H1 (cell line): ENCODE results near the gene USP30. TPM values are rescaled to one million over a fixed set of nuclear protein-coding genes. Genes with fewer than 3 reads are reported as not detected.

Experiments
- CTCF ChIA-PET: fragments of 300-600 bp; sonication (Branson Sonifier 250); formaldehyde crosslinking; loops from one replicate; lab custom pipeline; 2021; ENCODE audit not compliant: partially characterized antibody; lab: Charles Lee
- POLR2A ChIA-PET: fragments of 300-600 bp; sonication (Branson Sonifier 250); formaldehyde crosslinking; loops from one replicate; lab custom pipeline; 2021; ENCODE audit warnings: inconsistent platforms; ENCODE audit not compliant: partially characterized antibody; lab: Charles Lee
- DNase-seq, 2 experiments: peaks; one replicate each; pipeline versions ENCODE4 v3.0.0 to v3.0.0-alpha.2; 2010 to 2022; ENCODE audit warnings: low spot score in 2 of 2, low read depth in 1 of 2, mixed read lengths in 1 of 2
- FAIRE-seq: peaks from 2 replicates; lab custom pipeline; 2011; peaks lifted over from hg19 to GRCh38; lab: Jason Lieb, UNC
- H2AFZ ChIP-seq: 2 replicates; pipeline ENCODE4 v1.8.1; 2012; ENCODE audit warnings: low read length, inconsistent platforms
- H2AK5ac ChIP-seq: 2 replicates; pipeline ENCODE4 v1.6.1; 2013; ENCODE audit warnings: low read depth, low read length
- H2BK120ac ChIP-seq: replicated peaks from 2 replicates; pipeline ENCODE3; 2013; ENCODE audit warnings: low read depth, low read length, inconsistent platforms
- H2BK12ac ChIP-seq: 2 replicates; pipeline ENCODE4 v1.6.1; 2013; ENCODE audit warnings: low read depth, low read length
- H2BK15ac ChIP-seq: 2 replicates; pipeline ENCODE4 v1.6.1; 2013; ENCODE audit warnings: low read length
- H2BK20ac ChIP-seq: 2 replicates; pipeline ENCODE4 v1.6.1; 2013; ENCODE audit warnings: low read length
- H2BK5ac ChIP-seq: 2 replicates; pipeline ENCODE4 v1.6.1; 2013; ENCODE audit warnings: low read depth, low read length
- H3K14ac ChIP-seq: 2 replicates; pipeline ENCODE4 v1.6.1; 2013; ENCODE audit warnings: inconsistent platforms; ENCODE audit not compliant: insufficient read length
- H3K18ac ChIP-seq: 2 replicates; pipeline ENCODE4 v1.6.1; 2013; ENCODE audit warnings: low read length; ENCODE audit errors: extremely low read depth
- H3K23ac ChIP-seq: 2 replicates; pipeline ENCODE4 v1.6.1; 2013; ENCODE audit warnings: inconsistent platforms; ENCODE audit not compliant: insufficient read length
- H3K23me2 ChIP-seq: 2 replicates; pipeline ENCODE4 v1.6.1; 2013; ENCODE audit warnings: low read depth, low read length
- H3K27ac ChIP-seq: 2 replicates; pipeline ENCODE4 v1.6.1; 2011; ENCODE audit warnings: low read depth, low read length, inconsistent platforms
- H3K27me3 ChIP-seq, 4 experiments: replicated peaks in 1 of 4; 1 replicate in 1 of 4; 2 replicates in 3 of 4; pipeline versions ENCODE4 v1.6.1 to v1.8.1; 2011 to 2013; ENCODE audit warnings: low read length in 3 of 4, mild to moderate bottlenecking in 3 of 4, inconsistent platforms in 2 of 4, mixed read lengths in 2 of 4, moderate library complexity in 1 of 4; ENCODE audit not compliant: control insufficient read depth in 3 of 4, insufficient read depth in 3 of 4; ENCODE audit errors: extremely low read depth in 1 of 4
- H3K36me3 ChIP-seq, 4 experiments: 2 replicates each; pipeline versions ENCODE4 v1.6.1 to v1.8.1; 2011 to 2013; ENCODE audit warnings: mild to moderate bottlenecking in 4 of 4, low read length in 3 of 4, moderate library complexity in 2 of 4, control low read depth in 1 of 4, inconsistent platforms in 1 of 4; ENCODE audit not compliant: insufficient read depth in 4 of 4, control insufficient read depth in 2 of 4
- H3K4ac ChIP-seq: replicated peaks from 2 replicates; pipeline ENCODE3; 2013; ENCODE audit warnings: low read length, low read depth, mixed read lengths, inconsistent platforms; ENCODE audit not compliant: insufficient read length
- H3K4me1 ChIP-seq, 4 experiments: replicated peaks in 1 of 4; 1 replicate in 1 of 4; 2 replicates in 3 of 4; pipeline versions ENCODE4 v1.6.1 to v1.8.1; 2011 to 2013; ENCODE audit warnings: low read length in 3 of 4, inconsistent platforms in 2 of 4, mixed read lengths in 1 of 4; ENCODE audit not compliant: insufficient read depth in 4 of 4, control insufficient read depth in 3 of 4
- H3K4me2 ChIP-seq, 2 experiments: 2 replicates each; pipeline versions ENCODE4 v1.6.1 to v1.8.1; 2011 to 2013; ENCODE audit warnings: low read depth in 2 of 2, low read length in 2 of 2, control low read depth in 1 of 2, inconsistent platforms in 1 of 2, mild to moderate bottlenecking in 1 of 2; ENCODE audit not compliant: insufficient read depth in 1 of 2
- H3K4me3 ChIP-seq, 4 experiments: fragments of 200-600, 300-600 bp in 1 of 4; sonication (generic), shearing (Covaris generic), sonication (Bioruptor Twin) in 1 of 4; 2 replicates each; pipeline versions ENCODE4 v1.5.1 to v1.8.1; 2011 to 2016; ENCODE audit warnings: low read length in 4 of 4, low read depth in 3 of 4, control low read depth in 2 of 4, inconsistent platforms in 2 of 4, mild to moderate bottlenecking in 2 of 4, mixed read lengths in 1 of 4, moderate library complexity in 1 of 4; ENCODE audit not compliant: insufficient read depth in 2 of 4; ENCODE audit errors: extremely low read depth in 1 of 4
- H3K56ac ChIP-seq: replicated peaks from 2 replicates; pipeline ENCODE3; 2013; ENCODE audit warnings: low read depth, mild to moderate bottlenecking, mixed read lengths, low read length, inconsistent platforms; ENCODE audit not compliant: insufficient read length
- H3K79me1 ChIP-seq: 2 replicates; pipeline ENCODE4 v1.6.1; 2013; ENCODE audit warnings: low read depth, low read length, control low read depth
- H3K79me2 ChIP-seq, 2 experiments: 2 replicates each; pipeline versions ENCODE4 v1.6.1 to v1.8.1; 2012 to 2013; ENCODE audit warnings: low read length in 2 of 2, mild to moderate bottlenecking in 2 of 2, inconsistent platforms in 1 of 2; ENCODE audit not compliant: insufficient read depth in 2 of 2, control insufficient read depth in 1 of 2
- H3K9ac ChIP-seq, 4 experiments: replicated peaks in 1 of 4; 1 replicate in 1 of 4; 2 replicates in 3 of 4; pipeline versions ENCODE4 v1.6.1 to v1.8.1; 2011 to 2013; ENCODE audit warnings: low read depth in 3 of 4, low read length in 3 of 4, control low read depth in 2 of 4, mild to moderate bottlenecking in 2 of 4, moderate library complexity in 2 of 4, inconsistent platforms in 1 of 4; ENCODE audit errors: extremely low read depth in 1 of 4
- H3K9me3 ChIP-seq, 2 experiments: 2 replicates each; pipeline versions ENCODE4 v1.6.1 to v1.8.1; 2012 to 2013; ENCODE audit warnings: mild to moderate bottlenecking in 2 of 2, moderate library complexity in 2 of 2, control low read depth in 1 of 2, inconsistent platforms in 1 of 2, low read depth in 1 of 2, low read length in 1 of 2, mixed read lengths in 1 of 2; ENCODE audit not compliant: insufficient read depth in 2 of 2
- H4K20me1 ChIP-seq, 2 experiments: replicated peaks in 1 of 2; 2 replicates each; pipeline versions ENCODE3 to v1.8.1; 2011 to 2013; ENCODE audit warnings: inconsistent platforms in 2 of 2, low read length in 2 of 2, mild to moderate bottlenecking in 1 of 2; ENCODE audit not compliant: insufficient read depth in 2 of 2, control insufficient read depth in 1 of 2
- H4K5ac ChIP-seq: 2 replicates; pipeline ENCODE4 v1.6.1; 2013; ENCODE audit warnings: low read length, low read depth, mixed read lengths, inconsistent platforms; ENCODE audit not compliant: insufficient read length
- H4K8ac ChIP-seq: 2 replicates; pipeline ENCODE4 v1.8.0; 2013; ENCODE audit warnings: mild to moderate bottlenecking, moderate library complexity, low read length, inconsistent platforms; ENCODE audit not compliant: insufficient read depth; ENCODE audit errors: extremely low read depth
- H4K91ac ChIP-seq: replicated peaks from 2 replicates; pipeline ENCODE3; 2013; ENCODE audit warnings: low read length, mixed read lengths, inconsistent platforms; ENCODE audit not compliant: insufficient read length
- WGBS, 2 experiments: shearing (Covaris generic) in 1 of 2; methylation state at CpG; one replicate each; pipeline versions ENCODE4 v1.1.6 to v1.1.7; 2013 to 2015; ENCODE audit warnings: low lambda C conversion rate in 2 of 2, mixed read lengths in 2 of 2, inconsistent platforms in 1 of 2, low coverage in 1 of 2, missing lambda C conversion rate in 1 of 2; ENCODE audit not compliant: insufficient replicate concordance in 2 of 2, insufficient coverage in 1 of 2, insufficient read length in 1 of 2; ENCODE audit errors: extremely low coverage in 1 of 2, missing lambda C conversion rate in 1 of 2; 5-methylcytosine and 5-hydroxymethylcytosine counted together
- polyA plus RNA-seq, 7 experiments: library from polyadenylated mRNA; depleted of rRNA in 3 of 7; stranded (reverse) in 5 of 7; unstranded in 2 of 7; fragments of >200 nt in 5 of 7; fragments of 200-250 nt in 2 of 7; gene quantifications; 1 replicate in 5 of 7; 2 replicates in 1 of 7; 4 replicates in 1 of 7; pipeline versions ENCODE4 v1.2.1 to v1.2.3, GENCODE V29; 2011 to 2013; ENCODE audit warnings: missing spikeins in 2 of 7, mixed read lengths in 2 of 7
- total RNA-seq: library from RNA; stranded (reverse); fragmentation: NEBNext Ultra II Directional; extraction: Animal tissue kit (Norgen Biotek cat#: 25700); gene quantifications from 2 replicates; pipeline ENCODE4 v1.2.1, GENCODE V29; 2021

The USP30 gene
- total and polyA plus RNA-seq, 2 of the 8 experiments (the other 6 are each of a cell fraction or from before 2014, with no cell fraction given): 7.0 to 12.2 TPM

GRCh38 chr12:109102491-109102890 is 50.1 kb downstream of the USP30 start:
- H4K5ac ChIP-seq: no peak overlapping the region
- H3K36me3 ChIP-seq: peaks cover 42 to 82% (median 68%) of the 10 kb centered on the region in 4 experiments
- H3K14ac ChIP-seq: no peak overlapping the region
- no peak for DNase-seq
- H3K9me3 ChIP-seq: no peaks in the 10 kb centered on the region
- H2BK5ac ChIP-seq: no peak overlapping the region
- no peak for FAIRE-seq
- no peak overlapping the region for H3K18ac ChIP-seq
- H2AFZ ChIP-seq: no peak overlapping the region
- no peak overlapping the region for H2BK15ac ChIP-seq
- no peak overlapping the region for H2BK12ac ChIP-seq
- H3K27me3 ChIP-seq: no peaks in the 10 kb centered on the region
- no peaks in the 10 kb centered on the region for H3K79me1 ChIP-seq
- ChIA-PET POLR2A (interaction anchor here (0.7 to 1.6 kb wide), 4 partner anchors 9 to 229 kb away, joined by 3 to 4 read pairs (median 3); no protein-coding TSS in a partner anchor), CTCF (interaction anchor here (0.6 to 1.2 kb wide), 3 partner anchors 8 to 118 kb away, joined by 3 to 5 read pairs (median 4); no protein-coding TSS in a partner anchor)
- peaks cover 6% of the 10 kb centered on the region for H3K23me2 ChIP-seq
- H3K4me1 ChIP-seq: no peaks in the 10 kb centered on the region
- no peak overlapping the region for H3K4me2 ChIP-seq
- no peak overlapping the region for H3K23ac ChIP-seq
- H4K8ac ChIP-seq: no peak overlapping the region
- no peak overlapping the region for H3K4ac ChIP-seq
- H4K91ac ChIP-seq: no peak overlapping the region
- H2BK120ac ChIP-seq: no peak overlapping the region
- peaks cover 0 to 9% of the 10 kb centered on the region in 2 experiments for H4K20me1 ChIP-seq
- no peak overlapping the region for H2BK20ac ChIP-seq
- WGBS, 2 experiments: 90% methylated on average over 3 of the region's 3 CpGs; no CpG with 5 or more reads in 1 of the 2 experiments
- H3K9ac ChIP-seq: no peak overlapping the region
- no peak overlapping the region for H2AK5ac ChIP-seq
- no peak overlapping the region for H3K4me3 ChIP-seq
- H3K79me2 ChIP-seq: peaks cover 0 to 25% of the 10 kb centered on the region in 2 experiments; a peak in 2 of 4 replicates
- H3K56ac ChIP-seq: no peak overlapping the region
- H3K27ac ChIP-seq: no peak overlapping the region
